Lung (tissue), 12 donors: ENCODE measurements around the gene CENATAC. TPM values are rescaled to one million over a fixed set of nuclear protein-coding genes. Genes with fewer than 3 reads are reported as not detected.
A peak's percentile ranks its signal among the peaks of the same experiment; 100 is the strongest.
"Not testable (repeated sequence)": the region's sequence is repeated elsewhere in the genome, so short reads cannot be mapped to it uniquely, and the experiment has no call there.

ENCODE experiments used
- ATAC-seq: fragments of 200-7000 bp; cut with Tn5 transposase; one replicate; pipeline ENCODE4 v1.9.1; 2020; ENCODE audit warnings: moderate number of reproducible peaks; ENCODE audit not compliant: insufficient read depth, low FRiP score
- DNase-seq, 3 donors: peaks; one replicate each; pipeline ENCODE4 v3.0.0-alpha.2; 2013 to 2017
- H3K27ac ChIP-seq, 2 donors: one replicate each; pipeline ENCODE4 v1.5.1; 2013; ENCODE audit warnings: mild to moderate bottlenecking in 2 of 2, moderate library complexity in 2 of 2, control low read depth in 1 of 2, inconsistent platforms in 1 of 2, low read depth in 1 of 2, low read length in 1 of 2
- H3K27me3 ChIP-seq, 3 donors: one replicate each; pipeline ENCODE4 v1.5.1; 2013; ENCODE audit warnings: low read length in 2 of 3; ENCODE audit not compliant: control insufficient read depth in 3 of 3, insufficient read depth in 3 of 3
- H3K36me3 ChIP-seq, 4 donors: one replicate each; pipeline ENCODE4 v1.5.1; 2013; ENCODE audit warnings: low read length in 4 of 4, mild to moderate bottlenecking in 1 of 4, moderate library complexity in 1 of 4; ENCODE audit not compliant: control insufficient read depth in 4 of 4, insufficient read depth in 4 of 4
- H3K4me1 ChIP-seq, 5 donors: one replicate each; pipeline ENCODE4 v1.5.1; 2013; ENCODE audit warnings: low read length in 5 of 5, mild to moderate bottlenecking in 2 of 5, moderate library complexity in 1 of 5; ENCODE audit not compliant: control insufficient read depth in 5 of 5, insufficient read depth in 5 of 5
- H3K4me3 ChIP-seq: one replicate; pipeline ENCODE4 v1.5.1; 2013; ENCODE audit warnings: mild to moderate bottlenecking, control low read depth, moderate library complexity
- H3K9ac ChIP-seq, 2 donors: one replicate each; pipeline ENCODE4 v1.5.1; 2013; ENCODE audit warnings: low read length in 2 of 2, control low read depth in 1 of 2; ENCODE audit not compliant: insufficient read depth in 1 of 2
- H3K9me3 ChIP-seq, 4 donors: one replicate each; pipeline ENCODE4 v1.5.1; 2013; ENCODE audit warnings: low read length in 3 of 4, mild to moderate bottlenecking in 1 of 4, moderate library complexity in 1 of 4; ENCODE audit not compliant: control insufficient read depth in 4 of 4, insufficient read depth in 3 of 4
- CTCF ChIP-seq: IDR thresholded peaks from 2 replicates; pipeline ENCODE4 v1.5.1; 2012; ENCODE audit warnings: mild to moderate bottlenecking; ENCODE audit errors: control extremely low read depth, extremely low read depth
- WGBS, 2 donors: extraction: QIAGEN DNeasy Blood & Tissue Kit; methylation state at CpG; one replicate each; pipeline ENCODE4 v1.1.7; 2013; 5-methylcytosine and 5-hydroxymethylcytosine counted together
- polyA plus RNA-seq, 2 donors: library from polyadenylated mRNA; stranded (reverse); fragments of 200-250 nt; gene quantifications; one replicate each; pipeline ENCODE4 v1.2.1, GENCODE V29; 2013
- total RNA-seq, 2 donors: library from RNA; depleted of rRNA in 1 of 2; stranded (reverse); fragments of >200 nt in 1 of 2; gene quantifications; one replicate each; pipeline ENCODE4 v1.2.1, GENCODE V29; 2014 to 2021
- donor health status: control.
- donor health status: control.
- donor health status: Bipolar disorder and iron deficiency.
- donor health status: healthy.
- donor health status: DM: yes; HTN: yes; CAD: no.

The CENATAC gene
- total and polyA plus RNA-seq, 4 donors: 12.3 to 97.5 (median 53.5) TPM

- no peak for ATAC-seq
- TF ChIP-seq CTCF: no peak
These were observed 32.0 kb downstream of the CENATAC start for GRCh38 chr11:119030029-119030328.

GRCh38 chr11:119030329-119031047, 32.5 kb downstream of the CENATAC start, which contains the start of gene SLC37A4:
Gene SLC37A4, minus strand, starts transcription at chr11:119030877.
- peak within 1 kb of the TSS; percentile 26 to 93 for H3K27ac ChIP-seq
- H3K4me1 ChIP-seq: peaks cover 0 to 15% (median 6%) of the 10 kb centered on the region in 5 donors
- 0% methylated on average over 63 to 67 of the region's 67 CpGs for WGBS, 2 donors
- peak; percentile 93 for TF ChIP-seq CTCF
- H3K36me3 ChIP-seq: peaks cover 0 to 5% (median 3%) of the 10 kb centered on the region in 4 donors
- peak; percentile 97 for ATAC-seq
- H3K4me3 ChIP-seq: peak within 1 kb of the TSS; percentile 76
- no peaks in the 10 kb centered on the region for H3K27me3 ChIP-seq
- H3K9me3 ChIP-seq: no peaks in the 10 kb centered on the region
- DNase-seq: peak; percentile 95 to 97 (median 96)
- H3K9ac ChIP-seq: peak within 1 kb of the TSS; percentile 2 to 14

More at GRCh38 chr11:119030029-119030328, 32.0 kb downstream of the CENATAC start:
- Histone ChIP-seq H3K9me3 (no peaks in the 10 kb centered on the region), H3K9ac (peak overlapping the region in 1 of 2 donors; percentile 2), H3K27me3 (no peaks in the 10 kb centered on the region), H3K27ac (peak overlapping the region in 1 of 2 donors; percentile 93), H3K4me3 (peak overlapping the region; percentile 76), H3K36me3 (peaks cover 0 to 8% (median 6%) of the 10 kb centered on the region in 4 donors), H3K4me1 (peaks cover 0 to 15% (median 8%) of the 10 kb centered on the region in 5 donors)
- no peak for DNase-seq
- 3 to 4% methylated on average over 13 of the region's 13 CpGs for WGBS, 2 donors

DNA sequence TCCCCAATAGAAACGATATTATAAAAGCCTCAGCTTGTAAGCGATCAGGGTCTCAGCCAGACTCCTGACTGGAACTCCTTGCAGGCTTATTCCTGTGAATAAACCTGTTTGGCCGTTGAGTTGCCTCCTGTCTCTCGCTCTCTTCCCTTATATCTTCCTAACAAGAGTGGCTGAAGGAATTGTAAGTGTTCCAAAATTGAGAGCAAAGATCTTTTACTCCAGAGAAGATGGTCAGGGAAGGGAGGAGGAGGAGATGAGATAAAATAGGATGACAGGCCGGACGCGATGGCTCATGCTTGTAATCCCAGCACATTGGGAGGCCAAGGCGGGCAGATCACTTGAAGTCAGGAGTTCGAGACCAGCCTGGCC, 34.0 kb downstream of the CENATAC start:
- no peak for TF ChIP-seq CTCF
- Histone ChIP-seq H3K27ac (no peak overlapping the region), H3K4me3 (no peak overlapping the region), H3K9me3 (no peaks in the 10 kb centered on the region), H3K27me3 (no peaks in the 10 kb centered on the region), H3K9ac (no peak overlapping the region), H3K36me3 (peaks cover 0 to 2% (median under 1%) of the 10 kb centered on the region in 4 donors), H3K4me1 (peaks cover 0 to 15% (median 6%) of the 10 kb centered on the region in 5 donors)
- ATAC-seq: no peak
- 76 to 89% methylated on average over 9 of the region's 9 CpGs for WGBS, 2 donors
- DNase-seq: no peak

GRCh38 chr11:119033421-119033820, 35.5 kb downstream of the CENATAC start:
- not testable (repeated sequence) for ATAC-seq, H3K9me3 ChIP-seq, H3K4me3 ChIP-seq, DNase-seq, H3K36me3 ChIP-seq, H3K27me3 ChIP-seq, H3K9ac ChIP-seq, H3K27ac ChIP-seq
- H3K4me1 ChIP-seq: peaks cover 0 to 15% (median 6%) of the 10 kb centered on the region in 5 donors
- 88 to 93% methylated on average over 10 of the region's 10 CpGs for WGBS, 2 donors
